PC-3 (cell line): ENCODE results near the gene FGD5. TPM values are rescaled to one million over a fixed set of nuclear protein-coding genes. Genes with fewer than 3 reads are reported as not detected.

ENCODE experiments used
- ATAC-seq: fragments of 200-7000 bp; cut with Tn5 transposase; 2 replicates; pipeline ENCODE4 v1.9.1; 2020; ENCODE audit warnings: mild to moderate bottlenecking, moderate library complexity
- BruUV-seq: library from RNA; stranded (reverse); fragments of 400-500 nt; replicated peaks from 2 replicates; lab custom pipeline; 2021; lab: Mats Ljungman, UMichigan
- CTCF ChIA-PET: fragments of 300-600 bp; sonication (Branson Sonifier 250); formaldehyde crosslinking; loops from one replicate; lab custom pipeline; 2022; ENCODE audit warnings: antibody characterized with exemption; lab: Charles Lee
- POLR2A ChIA-PET: fragments of 300-600 bp; sonication (Branson Sonifier 250); formaldehyde crosslinking; loops from one replicate; lab custom pipeline; 2022; ENCODE audit warnings: antibody characterized with exemption; ENCODE audit not compliant: unreplicated experiment; lab: Charles Lee
- DNase-seq: peaks from one replicate; pipeline ENCODE4 v3.0.0-alpha.2; 2015
- H2AFZ ChIP-seq: fragments of 300-600 bp; sonication (generic); 2 replicates; pipeline ENCODE4 v1.6.0; 2016; ENCODE audit warnings: antibody characterized with exemption, low read length
- H3F3A ChIP-seq: fragments of 300-600 bp; sonication (generic); one replicate; pipeline ENCODE4 v1.6.0; 2017; ENCODE audit warnings: antibody characterized with exemption, low read length, control low read depth, mild to moderate bottlenecking; ENCODE audit not compliant: unreplicated experiment
- H3K27ac ChIP-seq: fragments of 300-600 bp; sonication (generic); 2 replicates; pipeline ENCODE4 v1.5.1; 2016; ENCODE audit warnings: mild to moderate bottlenecking, low read length
- H3K27me3 ChIP-seq: fragments of 300-600 bp; sonication (generic); 2 replicates; pipeline ENCODE4 v1.6.1; 2016; ENCODE audit warnings: low read length, mixed read lengths
- H3K36me3 ChIP-seq: fragments of 300-600 bp; sonication (generic); 2 replicates; pipeline ENCODE4 v1.6.1; 2016; ENCODE audit warnings: low read depth, mixed run types, low read length, mixed read lengths
- H3K4me1 ChIP-seq: fragments of 300-600 bp; sonication (generic); 2 replicates; pipeline ENCODE4 v1.5.1; 2016; ENCODE audit warnings: low read length; ENCODE audit not compliant: insufficient read depth
- H3K4me2 ChIP-seq: fragments of 300-600 bp; sonication (generic); 2 replicates; pipeline ENCODE4 v1.6.0; 2016; ENCODE audit warnings: low read length
- H3K4me3 ChIP-seq: fragments of 300-600 bp; sonication (generic); 2 replicates; pipeline ENCODE4 v1.5.1; 2016; ENCODE audit warnings: mild to moderate bottlenecking, low read length, mixed read lengths
- H3K79me2 ChIP-seq: fragments of 300-600 bp; sonication (generic); 2 replicates; pipeline ENCODE4 v1.6.1; 2017; ENCODE audit warnings: low read length, mixed read lengths
- H3K9ac ChIP-seq: fragments of 300-600 bp; sonication (generic); 2 replicates; pipeline ENCODE4 v1.6.0; 2016; ENCODE audit warnings: mild to moderate bottlenecking, low read length
- H3K9me2 ChIP-seq: fragments of 300-600 bp; sonication (generic); replicated peaks from 2 replicates; pipeline ENCODE4 v1.6.1; 2016; ENCODE audit warnings: mixed run types, low read length, mixed read lengths
- H3K9me3 ChIP-seq: fragments of 300-600 bp; sonication (generic); 2 replicates; pipeline ENCODE4 v1.6.1; 2016; ENCODE audit warnings: low read length, mixed read lengths
- H4K20me1 ChIP-seq: fragments of 300-600 bp; sonication (generic); 2 replicates; pipeline ENCODE4 v1.6.1; 2016; ENCODE audit warnings: low read length, mixed read lengths
- CTCF ChIP-seq: fragments of 300-600 bp; sonication (generic); conservative IDR thresholded peaks from 2 replicates; pipeline ENCODE4 v1.5.1; 2017; ENCODE audit warnings: antibody characterized with exemption, low read depth, mild to moderate bottlenecking, low read length
- EZH2 ChIP-seq: fragments of 300-600 bp; sonication (generic); IDR thresholded peaks from one replicate; pipeline ENCODE4 v1.6.1; 2017; ENCODE audit warnings: antibody characterized with exemption, mild to moderate bottlenecking, low read length; ENCODE audit not compliant: unreplicated experiment
- EZH2phosphoT487 ChIP-seq: fragments of 300-600 bp; sonication (generic); IDR thresholded peaks from 2 replicates; pipeline ENCODE4 v1.6.1; 2018; ENCODE audit warnings: mild to moderate bottlenecking, antibody characterized with exemption, low read length, borderline replicate concordance
- intact Hi-C: fragments of 100-400 bp; cut with micrococcal nuclease; formaldehyde crosslinking; loops from 2 replicates; pipeline ENCODE4 v1.9.0; 2023
- total RNA-seq: library from RNA; depleted of rRNA; stranded (reverse); fragments of >200 nt; gene quantifications from 2 replicates; pipeline ENCODE4 v1.2.3, GENCODE V29; 2014

The FGD5 gene
- total RNA-seq, 1 experiment from 2014 or later: not detected

- DNase-seq (no peak), ATAC-seq (no peak)
- ChIA-PET POLR2A (no interaction called here), CTCF (no interaction called here)
- no peaks in the 10 kb centered on the region for H4K20me1 ChIP-seq
- H3K4me2 ChIP-seq: no peak overlapping the region
- no peaks in the 10 kb centered on the region for H3K9me2 ChIP-seq
- no peak overlapping the region for H3K27ac ChIP-seq
- H3K4me3 ChIP-seq: no peak overlapping the region
- peaks cover 7% of the 10 kb centered on the region; the same call in 1 of the 2 replicates for H3K4me1 ChIP-seq
- BruUV-seq: no TSS peak
- TF ChIP-seq EZH2phosphoT487: no peak
- TF ChIP-seq CTCF: no peak
- no peak for TF ChIP-seq EZH2
- intact Hi-C loops: no loop called here
- H3K27me3 ChIP-seq: peaks cover 56% of the 10 kb centered on the region
- H3K9me3 ChIP-seq: no peaks in the 10 kb centered on the region
- no peak overlapping the region for H2AFZ ChIP-seq
- H3K36me3 ChIP-seq: no peaks in the 10 kb centered on the region
- no peaks in the 10 kb centered on the region for H3K79me2 ChIP-seq
- H3K9ac ChIP-seq: no peak overlapping the region
- H3F3A ChIP-seq: no peaks in the 10 kb centered on the region
Observed at GRCh38 chr3:14796403-14797077, 22.2 kb upstream of the FGD5 start.

GRCh38 chr3:14797731-14798130, 21.0 kb upstream of the FGD5 start:
- H3K36me3 ChIP-seq: no peaks in the 10 kb centered on the region
- POLR2A ChIA-PET: no interaction called here
- no TSS peak for BruUV-seq
- TF ChIP-seq CTCF (no peak), EZH2 (no peak), EZH2phosphoT487 (no peak)
- H3K9me2 ChIP-seq: no peaks in the 10 kb centered on the region
- H3K27ac ChIP-seq: no peak overlapping the region
- H3F3A ChIP-seq: no peaks in the 10 kb centered on the region
- H2AFZ ChIP-seq: no peak overlapping the region
- H3K79me2 ChIP-seq: no peaks in the 10 kb centered on the region
- CTCF ChIA-PET: no interaction called here
- H3K9ac ChIP-seq: no peak overlapping the region
- no peak overlapping the region for H3K4me2 ChIP-seq
- DNase-seq: no peak
- H3K9me3 ChIP-seq: no peaks in the 10 kb centered on the region
- peaks cover 7% of the 10 kb centered on the region; the same call in 1 of the 2 replicates for H3K4me1 ChIP-seq
- no peak for ATAC-seq
- peaks cover 68% of the 10 kb centered on the region for H3K27me3 ChIP-seq
- H3K4me3 ChIP-seq: no peak overlapping the region
- no peaks in the 10 kb centered on the region for H4K20me1 ChIP-seq
- intact Hi-C loops: no loop called here

- no peak for ATAC-seq
- no peaks in the 10 kb centered on the region for H4K20me1 ChIP-seq
- no peak for TF ChIP-seq EZH2phosphoT487
- TF ChIP-seq EZH2: no peak
- TF ChIP-seq CTCF: no peak
- no peak overlapping the region for H3K4me3 ChIP-seq
- ChIA-PET CTCF (no interaction called here), POLR2A (no interaction called here)
- no peaks in the 10 kb centered on the region for H3K9me2 ChIP-seq
- intact Hi-C loops: no loop called here
- no peak overlapping the region for H3K4me2 ChIP-seq
- no peaks in the 10 kb centered on the region for H3K79me2 ChIP-seq
- H3K36me3 ChIP-seq: no peaks in the 10 kb centered on the region
- no peak overlapping the region for H3K27ac ChIP-seq
- no peaks in the 10 kb centered on the region for H3K9me3 ChIP-seq
- no peak for DNase-seq
- H3K9ac ChIP-seq: no peak overlapping the region
- peaks cover 73% of the 10 kb centered on the region for H3K27me3 ChIP-seq
- no peaks in the 10 kb centered on the region for H3F3A ChIP-seq
- peaks cover 7% of the 10 kb centered on the region; the same call in 1 of the 2 replicates for H3K4me1 ChIP-seq
- no TSS peak for BruUV-seq
- H2AFZ ChIP-seq: no peak overlapping the region
Observed at GRCh38 chr3:14798231-14798630, 20.5 kb upstream of the FGD5 start.
